ENCODE measurements around the gene SPAG17. TPM values are rescaled to one million over a fixed set of nuclear protein-coding genes. Genes with fewer than 3 reads are reported as not detected.

Gene SPAG17
- polyA plus RNA-seq, 1 of the 3 experiments (the other 2 are of a cell fraction): not detected

DNA sequence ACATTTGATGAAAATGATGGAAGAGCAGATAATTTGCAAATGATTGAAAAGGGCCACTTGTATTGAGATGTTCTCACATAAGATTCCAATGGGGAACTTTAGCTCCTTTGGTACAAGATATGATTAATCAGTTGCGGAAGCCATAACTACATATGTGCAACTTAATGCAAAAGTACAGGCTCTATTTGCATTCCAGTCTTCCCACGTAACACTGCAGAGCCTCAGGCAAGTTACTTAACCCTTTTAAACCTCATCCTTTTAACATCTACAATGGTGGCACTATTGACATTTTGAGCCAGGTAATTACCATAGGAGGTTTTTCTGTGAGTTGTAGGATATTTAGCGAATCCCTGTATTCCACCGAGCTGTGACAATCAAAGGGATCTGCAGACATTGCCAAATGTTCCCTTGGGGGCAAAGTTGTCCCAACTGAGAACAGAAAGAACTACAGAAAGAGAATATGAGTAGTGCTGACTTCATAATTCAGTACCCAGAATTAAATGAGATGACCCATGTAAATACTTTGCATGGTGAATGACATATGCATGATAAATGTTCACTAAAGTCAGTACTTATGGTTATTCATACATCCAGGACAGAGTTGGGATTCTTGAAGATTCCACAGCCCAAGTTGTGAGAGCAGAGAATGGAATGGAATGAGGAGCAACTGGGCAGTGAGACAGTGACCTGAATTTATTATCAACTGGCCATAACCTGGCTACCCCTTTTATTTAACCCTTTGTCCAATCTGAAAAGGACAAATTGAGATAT, 62.6 kb downstream of the SPAG17 start:
- no peak for DNase-seq
- H2AFZ ChIP-seq (ENCODE audit: low read depth): no peak overlapping the region
- H3F3A ChIP-seq (replicated peaks; ENCODE audit: insufficient read depth): no peaks in the 10 kb centered on the region
- H3K9me2 ChIP-seq: no peaks in the 10 kb centered on the region
- H3K79me2 ChIP-seq (ENCODE audit: insufficient read depth): no peaks in the 10 kb centered on the region
- H3K9me3 ChIP-seq: no peaks in the 10 kb centered on the region
- ChIA-PET POLR2A (no interaction called here), CTCF (interaction anchor here (1.5 kb wide), 1 partner anchor 7 kb away, joined by 3 read pairs; no protein-coding TSS in a partner anchor)
- H3K9ac ChIP-seq: no peak overlapping the region
- H4K20me1 ChIP-seq (ENCODE audit: insufficient read depth): no peaks in the 10 kb centered on the region
- no peaks in the 10 kb centered on the region for H3K4me1 ChIP-seq (ENCODE audit: control insufficient read depth in 1 of 2, insufficient read depth in 2 of 2, low read depth in 1 of 2, low read length in 1 of 2)
- H3K27ac ChIP-seq (ENCODE audit: low read depth in 2 of 2, low read length in 1 of 2): no peak overlapping the region
- H3K4me2 ChIP-seq: no peak overlapping the region
- no peak overlapping the region for H3K4me3 ChIP-seq (ENCODE audit: low read depth in 2 of 2, low read length in 1 of 2)
- no peak for TF ChIP-seq SIN3A (IDR thresholded peaks at IDR 0.05; ENCODE audit: borderline replicate concordance, low read depth, low read length)
- TF ChIP-seq TAF1 (IDR thresholded peaks at IDR 0.05; ENCODE audit: borderline replicate concordance, low read depth, low read length): no peak
- no peak for TF ChIP-seq EZH2phosphoT487 (IDR thresholded peaks at IDR 0.05; ENCODE audit: borderline replicate concordance, low read depth)
- TF ChIP-seq POLR2AphosphoS5 (IDR thresholded peaks at IDR 0.05; ENCODE audit: low read depth, low read length): no peak
- no peak for TF ChIP-seq FOSL2 (IDR thresholded peaks at IDR 0.05; ENCODE audit: borderline replicate concordance, low read depth)
- TF ChIP-seq NRF1 (IDR thresholded peaks at IDR 0.05; ENCODE audit: low read depth, low read length): no peak
- H3K27me3 ChIP-seq (ENCODE audit: insufficient read depth): peaks cover 7% of the 10 kb centered on the region; the same call in 1 of the 2 replicates
- no peaks in the 10 kb centered on the region for H3K36me3 ChIP-seq (replicated peaks in 1 of 2; ENCODE audit: control insufficient read depth in 1 of 2, insufficient read depth in 2 of 2, low read length in 1 of 2)
- 5% methylated on average over 4 of the region's 4 CpGs for WGBS (ENCODE audit: low lambda C conversion rate)

DNA sequence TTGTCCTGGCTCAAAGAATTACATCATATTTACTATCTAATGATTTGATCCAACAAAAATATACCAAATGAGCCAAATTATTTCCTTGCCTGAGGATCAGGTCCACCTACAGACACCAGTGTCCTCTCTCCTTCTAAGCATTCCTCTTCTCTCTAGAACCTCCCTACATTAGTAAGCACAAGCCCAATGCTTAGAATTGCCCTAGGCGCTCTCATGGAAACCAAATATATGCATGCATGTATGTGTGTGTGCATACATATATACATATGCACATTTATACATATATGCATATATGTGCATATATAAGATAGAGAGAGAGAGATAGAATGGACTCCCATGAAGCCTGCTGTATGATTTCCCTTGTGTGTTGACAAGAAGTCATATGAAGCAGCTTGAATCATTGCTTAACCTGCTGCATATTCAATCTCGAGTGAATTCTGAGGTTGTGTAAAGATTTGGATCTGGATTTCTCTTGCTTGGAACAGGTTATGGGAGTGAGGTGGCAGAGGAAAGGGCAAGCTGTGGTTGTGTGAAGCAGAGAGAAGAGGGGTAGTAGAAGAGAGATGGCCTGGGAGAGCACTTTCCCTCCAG, 66.1 kb downstream of the SPAG17 start:
- CTCF ChIA-PET: interaction anchor here (2.4 kb wide), 1 partner anchor 33 kb away, joined by 5 read pairs; no protein-coding TSS in a partner anchor
- Histone ChIP-seq H3K9me2 (no peaks in the 10 kb centered on the region), H3K4me1 (ENCODE audit: control insufficient read depth in 1 of 2, insufficient read depth in 2 of 2, low read depth in 1 of 2, low read length in 1 of 2) (no peaks in the 10 kb centered on the region), H3K9me3 (no peaks in the 10 kb centered on the region), H3K9ac (no peak overlapping the region), H3K36me3 (replicated peaks in 1 of 2; ENCODE audit: control insufficient read depth in 1 of 2, insufficient read depth in 2 of 2, low read length in 1 of 2) (no peaks in the 10 kb centered on the region), H3K79me2 (ENCODE audit: insufficient read depth) (no peaks in the 10 kb centered on the region), H3K27me3 (ENCODE audit: insufficient read depth) (peaks cover 11% of the 10 kb centered on the region; the same call in 1 of the 2 replicates), H3K4me2 (no peak overlapping the region), H2AFZ (ENCODE audit: low read depth) (no peak overlapping the region), H3K4me3 (ENCODE audit: low read depth in 2 of 2, low read length in 1 of 2) (no peak overlapping the region), H3K27ac (ENCODE audit: low read depth in 2 of 2, low read length in 1 of 2) (no peak overlapping the region), H4K20me1 (ENCODE audit: insufficient read depth) (no peaks in the 10 kb centered on the region), H3F3A (replicated peaks; ENCODE audit: insufficient read depth) (no peaks in the 10 kb centered on the region)
- POLR2A ChIA-PET: no interaction called here
- WGBS (ENCODE audit: low lambda C conversion rate): 5% methylated on average over 2 of the region's 2 CpGs
- TF ChIP-seq JUND (IDR thresholded peaks at IDR 0.05): no peak
- TF ChIP-seq TAF1 (IDR thresholded peaks at IDR 0.05; ENCODE audit: borderline replicate concordance, low read depth, low read length): no peak
- no peak for TF ChIP-seq SMC3 (IDR thresholded peaks at IDR 0.05; ENCODE audit: low read depth, low read length)
- no peak for TF ChIP-seq NRF1 (IDR thresholded peaks at IDR 0.05; ENCODE audit: low read depth, low read length)
- TF ChIP-seq MEF2A (IDR thresholded peaks at IDR 0.05; ENCODE audit: borderline replicate concordance, low read depth): no peak
- TF ChIP-seq, protein P1, sequence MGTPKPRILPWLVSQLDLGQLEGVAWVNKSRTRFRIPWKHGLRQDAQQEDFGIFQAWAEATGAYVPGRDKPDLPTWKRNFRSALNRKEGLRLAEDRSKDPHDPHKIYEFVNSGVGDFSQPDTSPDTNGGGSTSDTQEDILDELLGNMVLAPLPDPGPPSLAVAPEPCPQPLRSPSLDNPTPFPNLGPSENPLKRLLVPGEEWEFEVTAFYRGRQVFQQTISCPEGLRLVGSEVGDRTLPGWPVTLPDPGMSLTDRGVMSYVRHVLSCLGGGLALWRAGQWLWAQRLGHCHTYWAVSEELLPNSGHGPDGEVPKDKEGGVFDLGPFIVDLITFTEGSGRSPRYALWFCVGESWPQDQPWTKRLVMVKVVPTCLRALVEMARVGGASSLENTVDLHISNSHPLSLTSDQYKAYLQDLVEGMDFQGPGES (IDR thresholded peaks at IDR 0.05; ENCODE audit: low read depth, low read length): no peak
- TF ChIP-seq EP300 (IDR thresholded peaks at IDR 0.05; ENCODE audit: borderline replicate concordance in 1 of 2, low read depth in 1 of 2, low read length in 1 of 2): no peak
- no peak for TF ChIP-seq TCF12 (IDR thresholded peaks at IDR 0.05)
- TF ChIP-seq RXRA (IDR thresholded peaks at IDR 0.05; ENCODE audit: borderline replicate concordance, low read depth): no peak
- TF ChIP-seq, protein P2, sequence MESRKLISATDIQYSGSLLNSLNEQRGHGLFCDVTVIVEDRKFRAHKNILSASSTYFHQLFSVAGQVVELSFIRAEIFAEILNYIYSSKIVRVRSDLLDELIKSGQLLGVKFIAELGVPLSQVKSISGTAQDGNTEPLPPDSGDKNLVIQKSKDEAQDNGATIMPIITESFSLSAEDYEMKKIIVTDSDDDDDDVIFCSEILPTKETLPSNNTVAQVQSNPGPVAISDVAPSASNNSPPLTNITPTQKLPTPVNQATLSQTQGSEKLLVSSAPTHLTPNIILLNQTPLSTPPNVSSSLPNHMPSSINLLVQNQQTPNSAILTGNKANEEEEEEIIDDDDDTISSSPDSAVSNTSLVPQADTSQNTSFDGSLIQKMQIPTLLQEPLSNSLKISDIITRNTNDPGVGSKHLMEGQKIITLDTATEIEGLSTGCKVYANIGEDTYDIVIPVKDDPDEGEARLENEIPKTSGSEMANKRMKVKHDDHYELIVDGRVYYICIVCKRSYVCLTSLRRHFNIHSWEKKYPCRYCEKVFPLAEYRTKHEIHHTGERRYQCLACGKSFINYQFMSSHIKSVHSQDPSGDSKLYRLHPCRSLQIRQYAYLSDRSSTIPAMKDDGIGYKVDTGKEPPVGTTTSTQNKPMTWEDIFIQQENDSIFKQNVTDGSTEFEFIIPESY (IDR thresholded peaks at IDR 0.05; ENCODE audit: borderline replicate concordance, low read depth): no peak
- TF ChIP-seq FOSL2 (IDR thresholded peaks at IDR 0.05; ENCODE audit: borderline replicate concordance, low read depth): no peak
- DNase-seq: no peak
